ENCODE data around the gene KLHL20.
A peak's percentile ranks its signal among the peaks of the same experiment; 100 is the strongest.
"Not testable (repeated sequence)": the region's sequence is repeated elsewhere in the genome, so short reads cannot be mapped to it uniquely, and the experiment has no call there.

The KLHL20 gene

DNA sequence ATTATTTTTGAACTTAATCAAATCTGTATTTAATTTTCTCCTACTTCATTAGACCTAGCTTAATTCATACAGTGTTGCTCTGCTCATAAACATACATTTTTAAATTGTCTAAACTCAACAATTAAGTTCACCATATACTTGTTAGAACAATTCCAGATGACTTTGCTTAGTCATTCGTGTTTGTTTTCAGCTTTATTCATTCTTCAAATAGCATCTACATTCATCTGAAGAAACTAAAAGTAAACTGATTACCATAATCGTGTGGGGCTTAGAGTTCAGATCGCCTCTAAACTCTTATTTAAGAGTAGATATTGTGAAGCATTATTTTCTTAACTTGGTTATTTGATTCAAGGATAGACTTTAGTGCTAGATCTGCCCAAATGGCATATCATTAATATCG is 34.4 kb downstream of the KLHL20 start:
- no peak for DNase-seq (ENCODE audit: low read depth in 2 of 3, low spot score in 2 of 3)

- no peak for DNase-seq (ENCODE audit: low read depth in 2 of 3, low spot score in 2 of 3)
Observed at GRCh38 chr1:173753830-173754229, 39.0 kb downstream of the KLHL20 start.

- no peak for DNase-seq (ENCODE audit: low read depth in 2 of 3, low spot score in 2 of 3)
Observed at GRCh38 chr1:173757666-173758065, 42.9 kb downstream of the KLHL20 start.

- DNase-seq (ENCODE audit: low read depth in 2 of 3, low spot score in 2 of 3) = no peak
Observed at GRCh38 chr1:173758110-173758509, 43.3 kb downstream of the KLHL20 start.

DNA sequence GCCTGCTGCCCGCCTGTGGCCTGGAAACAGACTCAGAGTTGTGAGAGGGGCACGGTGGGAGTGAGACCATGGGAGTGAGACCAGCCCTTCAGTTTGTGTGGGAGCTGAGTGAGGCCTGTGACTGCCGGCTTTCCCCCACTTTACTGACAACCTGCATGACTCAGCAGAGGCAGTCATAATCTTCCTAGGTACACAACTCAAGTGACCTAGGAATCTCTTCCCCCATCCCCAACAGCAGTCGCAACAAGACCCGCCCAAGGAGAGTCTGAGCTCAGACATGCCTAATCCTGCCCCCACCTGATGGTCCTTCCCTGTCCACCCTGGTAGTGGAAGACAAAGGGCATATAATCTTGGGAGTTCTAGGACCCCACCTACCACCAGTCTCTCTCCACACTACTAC is 44.2 kb downstream of the KLHL20 start:
- no peak for DNase-seq (ENCODE audit: low read depth in 2 of 3, low spot score in 2 of 3)

DNA sequence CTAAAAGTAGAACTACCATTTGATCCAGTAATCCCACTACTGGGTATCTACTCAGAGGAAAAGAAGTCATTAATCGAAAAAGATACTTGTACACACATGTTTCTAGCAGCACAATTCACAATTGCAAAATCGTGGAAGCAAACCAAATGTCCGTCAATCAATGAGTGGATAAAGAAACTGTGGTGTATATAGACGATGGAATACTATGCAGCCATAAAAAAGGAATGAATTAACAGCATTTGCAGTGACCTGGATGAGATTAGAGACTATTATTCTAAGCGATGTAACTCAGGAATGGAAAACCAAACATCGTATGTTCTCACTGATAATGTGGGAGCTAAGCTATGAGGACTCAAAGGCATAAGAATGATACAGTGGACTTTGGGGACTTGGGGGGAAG is 49.5 kb downstream of the KLHL20 start:
- not testable (repeated sequence) for DNase-seq (ENCODE audit: low read depth in 2 of 3, low spot score in 2 of 3)

GRCh38 chr1:173768206-173768605 is 53.4 kb downstream of the KLHL20 start:
- DNase-seq (ENCODE audit: low read depth in 2 of 3, low spot score in 2 of 3) = no peak

DNA sequence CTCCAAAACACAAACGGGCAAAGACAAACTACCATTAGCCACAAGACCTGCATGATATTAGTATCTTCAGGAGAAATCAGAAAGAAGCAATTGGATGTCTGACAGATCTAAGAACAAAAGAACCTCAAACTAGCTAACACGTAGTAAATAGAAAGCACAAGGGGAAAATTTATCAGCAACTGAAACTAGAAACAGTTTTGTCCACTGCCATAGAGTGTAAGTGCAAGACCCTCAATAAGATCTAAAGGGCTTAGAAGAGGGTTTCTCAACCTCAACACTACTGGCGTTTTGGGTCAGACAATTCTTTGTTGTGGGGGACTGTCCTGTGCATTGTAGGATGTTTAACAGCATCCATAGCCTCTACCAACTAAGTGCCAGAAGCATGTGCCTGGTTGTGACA is 54.0 kb downstream of the KLHL20 start:
- DNase-seq (ENCODE audit: low read depth in 2 of 3, low spot score in 2 of 3) = no peak

DNA sequence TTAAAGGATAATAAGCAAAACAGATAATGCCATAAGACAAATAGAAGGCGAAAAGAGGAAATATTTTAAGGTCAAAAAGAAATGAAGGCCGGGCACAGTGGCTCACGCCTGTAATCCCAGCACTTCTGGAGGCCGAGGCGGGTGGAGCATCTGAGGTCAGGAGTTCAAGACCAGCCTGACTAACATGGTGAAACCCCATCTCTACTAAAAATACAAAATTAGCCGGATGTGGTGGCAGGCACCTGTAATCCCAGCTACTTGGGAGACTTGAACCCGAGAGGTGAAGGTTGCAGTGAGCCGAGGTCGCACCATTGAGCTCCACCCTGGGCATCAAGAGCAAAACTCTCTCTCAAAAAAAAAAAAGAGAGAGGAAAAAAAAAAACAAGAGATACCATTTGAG is 55.5 kb downstream of the KLHL20 start:
- DNase-seq (ENCODE audit: low read depth in 2 of 3, low spot score in 2 of 3) = not testable (repeated sequence)

DNA sequence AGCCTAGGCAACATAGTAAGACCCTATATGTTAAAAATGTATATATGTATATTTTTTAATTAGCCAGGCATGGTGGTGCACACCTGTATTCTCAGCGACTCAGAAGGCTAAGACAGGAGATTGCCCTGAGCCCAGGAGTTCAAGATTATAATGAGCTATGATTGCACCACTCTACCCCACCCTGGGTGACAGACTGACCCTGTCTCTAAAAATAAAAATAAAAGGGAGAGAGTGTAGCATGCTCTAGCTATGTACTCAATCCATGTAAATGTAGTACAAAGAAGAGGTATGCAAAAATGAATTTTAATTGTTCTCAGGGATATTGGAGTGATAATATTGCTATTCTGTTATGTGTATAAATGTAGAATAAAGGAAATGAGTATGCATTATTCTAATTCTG is 56.8 kb downstream of the KLHL20 start:
- no peak for DNase-seq (ENCODE audit: low read depth in 2 of 3, low spot score in 2 of 3)

DNA sequence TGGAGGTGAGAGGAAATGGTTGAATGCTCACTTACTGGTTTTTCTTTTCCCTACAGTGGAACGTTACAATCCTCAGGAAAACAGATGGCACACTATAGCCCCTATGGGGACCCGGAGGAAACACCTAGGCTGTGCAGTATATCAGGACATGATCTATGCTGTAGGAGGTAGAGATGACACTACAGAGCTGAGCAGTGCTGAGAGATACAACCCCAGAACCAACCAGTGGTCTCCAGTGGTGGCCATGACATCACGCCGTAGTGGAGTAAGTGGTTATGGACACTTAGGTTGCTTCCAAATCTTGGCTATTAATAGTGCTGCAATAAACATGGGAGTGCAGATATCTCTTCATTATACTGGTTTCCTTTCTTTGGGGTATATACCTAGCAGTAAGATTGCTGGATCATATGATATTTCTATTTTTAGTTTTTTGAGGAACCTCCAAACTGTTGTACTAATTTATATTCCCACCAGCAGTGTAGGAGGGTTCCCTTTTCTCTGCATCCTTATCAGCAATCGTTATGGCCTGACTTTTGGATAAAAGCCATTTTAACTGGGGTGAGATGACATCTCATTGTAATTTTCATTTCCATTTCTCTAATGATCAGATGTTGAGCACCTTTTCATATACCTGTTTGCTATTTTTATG is 60.9 kb downstream of the KLHL20 start:
- no peak for DNase-seq (ENCODE audit: low read depth in 2 of 3, low spot score in 2 of 3)

DNA sequence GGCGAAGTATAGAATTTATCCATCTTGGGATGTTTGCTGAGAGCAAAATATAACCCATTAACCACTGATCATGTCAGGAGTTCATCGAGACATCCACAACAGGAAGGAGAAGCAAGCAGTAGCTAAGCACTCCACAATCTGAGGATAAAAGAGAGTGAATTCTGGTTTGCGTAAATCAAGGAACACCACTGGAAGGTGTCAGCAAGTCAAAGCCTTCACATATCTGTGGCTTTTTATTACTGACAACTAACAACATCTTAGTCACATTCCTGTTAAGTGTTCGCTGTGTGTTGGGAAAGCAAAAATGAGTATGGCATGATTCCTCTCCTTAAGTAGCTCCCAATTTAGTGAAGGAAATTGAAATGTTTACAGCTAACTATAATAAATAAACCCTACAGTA is 65.2 kb downstream of the KLHL20 start:
- DNase-seq (ENCODE audit: low read depth in 2 of 3, low spot score in 2 of 3) = no peak

- no peak for DNase-seq (ENCODE audit: low read depth in 2 of 3, low spot score in 2 of 3)
Observed at GRCh38 chr1:173784997-173785396, 70.2 kb downstream of the KLHL20 start.

DNA sequence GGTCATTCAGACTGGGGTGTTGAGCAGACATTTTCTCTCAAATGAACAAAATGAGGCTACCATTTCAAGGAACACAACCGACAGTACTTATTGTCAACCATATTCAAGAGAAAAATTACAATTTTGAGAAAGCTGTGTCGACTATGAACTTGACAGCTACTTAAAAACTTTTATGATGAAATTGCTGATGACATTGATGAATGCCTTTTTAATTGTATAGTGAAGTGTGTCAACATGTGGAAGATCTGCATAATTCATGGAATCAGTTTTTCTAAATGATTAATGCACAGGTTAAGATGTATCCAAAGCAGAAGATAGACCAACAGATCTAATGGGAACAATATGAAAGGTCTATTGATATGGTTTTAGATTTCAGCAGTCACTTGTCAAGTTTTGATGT is 75.1 kb downstream of the KLHL20 start:
- DNase-seq (ENCODE audit: low read depth in 2 of 3, low spot score in 2 of 3) = no peak

GRCh38 chr1:173798078-173798477 is 83.3 kb downstream of the KLHL20 start:
- no peak for DNase-seq (ENCODE audit: low read depth in 2 of 3, low spot score in 2 of 3)

DNA sequence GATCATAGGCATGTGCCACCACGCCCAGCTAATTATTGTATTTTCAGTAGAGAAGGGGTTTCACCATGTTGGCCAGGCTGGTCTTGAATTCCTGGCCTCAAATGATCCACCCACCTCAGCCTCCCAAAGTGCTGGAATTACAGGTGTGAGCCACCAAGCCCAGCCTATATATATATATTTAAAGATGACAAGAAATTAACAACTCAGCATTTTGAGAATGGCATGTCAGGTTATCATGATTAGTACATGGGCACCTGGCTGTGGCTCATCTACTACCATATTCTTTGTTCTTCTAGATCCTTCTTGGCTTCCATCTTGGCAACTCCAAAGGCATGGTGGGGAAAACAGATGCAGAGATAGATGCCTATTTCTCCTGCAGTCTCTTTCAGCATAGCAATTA is 85.2 kb downstream of the KLHL20 start:
- DNase-seq (ENCODE audit: low read depth in 2 of 3, low spot score in 2 of 3) = not testable (repeated sequence)

DNA sequence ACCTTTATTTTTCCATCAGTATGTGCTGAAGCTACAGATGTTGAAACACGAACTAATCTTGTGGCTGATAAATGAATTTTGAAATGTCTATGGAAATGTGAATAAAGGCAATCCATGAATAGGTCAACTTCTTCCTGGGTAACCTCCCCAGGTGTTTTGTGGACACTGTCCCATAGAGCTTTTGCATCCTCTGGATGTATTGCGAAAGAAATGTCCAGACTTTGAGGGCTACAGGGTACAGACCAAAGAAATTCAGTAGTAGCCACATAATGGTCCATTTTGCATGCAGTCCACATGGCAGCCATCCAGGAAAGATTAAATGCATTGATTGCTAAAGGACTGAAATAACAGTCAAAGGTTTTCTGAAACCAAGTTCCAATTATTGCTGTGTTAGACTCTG is 88.2 kb downstream of the KLHL20 start:
- DNase-seq (ENCODE audit: low read depth in 2 of 3, low spot score in 2 of 3) = no peak

GRCh38 chr1:173813654-173814053 is 98.9 kb downstream of the KLHL20 start:
- not testable (repeated sequence) for DNase-seq (ENCODE audit: low read depth in 2 of 3, low spot score in 2 of 3)

GRCh38 chr1:173818459-173818858 is 103.7 kb downstream of the KLHL20 start:
- no peak for DNase-seq (ENCODE audit: low read depth in 2 of 3, low spot score in 2 of 3)

- no peak for DNase-seq (ENCODE audit: low read depth in 2 of 3, low spot score in 2 of 3)
Observed at GRCh38 chr1:173821680-173822079, 106.9 kb downstream of the KLHL20 start.

DNA sequence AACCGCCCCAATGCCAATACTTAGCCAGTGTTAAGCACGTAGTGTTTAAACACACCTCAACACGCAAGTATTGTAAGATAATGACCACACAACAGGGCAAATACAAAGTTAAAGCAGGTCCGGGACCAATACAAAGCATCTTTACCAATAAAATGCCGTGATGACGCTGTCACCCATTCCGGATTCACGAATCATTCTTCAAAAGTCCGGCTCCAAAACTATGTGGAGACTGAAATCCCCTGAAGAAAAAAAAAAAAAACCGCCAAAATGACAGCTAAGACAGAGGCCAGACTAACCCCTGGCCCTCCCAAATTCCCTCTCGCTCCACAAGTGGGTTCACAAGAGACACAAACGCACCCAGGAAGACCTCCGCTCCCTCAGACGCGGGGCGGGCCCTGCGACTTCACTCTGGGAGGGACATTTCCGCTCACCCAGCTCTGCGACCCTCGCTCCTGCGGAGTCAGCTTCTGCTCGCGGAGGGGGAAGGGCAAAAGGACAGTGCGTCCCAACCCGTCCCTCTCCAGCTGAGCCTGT is 109.1 kb downstream of the KLHL20 start:
- no peak for DNase-seq (ENCODE audit: low read depth in 2 of 3, low spot score in 2 of 3)

GRCh38 chr1:173824315-173825081 is 109.7 kb downstream of the KLHL20 start, which contains the start of the genes CENPL and DARS2:
TSS of gene CENPL (minus strand) at chr1:173824883. CDS start at chr1:173811299, 13,584 bp downstream.
TSS of gene DARS2 (plus strand) at chr1:173824673. CDS start at chr1:173825230, 557 bp downstream.
- peak; percentile 72 to 77 (median 76) for DNase-seq (ENCODE audit: low read depth in 2 of 3, low spot score in 2 of 3)

All from activated CD8-positive, alpha-beta memory T cell treated with anti-CD3 and anti-CD28 coated beads for 48 hours (primary cell).